Omental fat pad (tissue), 4 donors: Measurements from ENCODE around the gene DCUN1D3. TPM values are rescaled to one million over a fixed set of nuclear protein-coding genes. Genes with fewer than 3 reads are reported as not detected.

Experiments used
- ATAC-seq: fragments of 150-250 bp; one replicate; pipeline ENCODE4 v1.9.1; 2016; ENCODE audit warnings: mild to moderate bottlenecking, moderate library complexity; ENCODE audit not compliant: low FRiP score
- DNase-seq: peaks from one replicate; pipeline ENCODE4 v3.0.0-alpha.2; 2019; ENCODE audit warnings: low spot score
- total RNA-seq, 4 donors: library from RNA; depleted of rRNA; stranded (reverse); fragments of >200 nt; gene quantifications; one replicate each; pipeline ENCODE4 v1.1.0, GENCODE V29; 2016
- TF ChIP-seq, protein P1 (sequence below), 3 donors: fragments of 450-650 bp; IDR thresholded peaks; one replicate each; pipeline ENCODE4 v1.5.1; 2016 to 2017; ENCODE audit warnings: antibody characterized with exemption in 3 of 3, mild to moderate bottlenecking in 3 of 3, moderate library complexity in 2 of 3

The DCUN1D3 gene
- total RNA-seq, 4 donors from 2014 or later, result 37.4 to 103 (median 79.9) TPM

DNA sequence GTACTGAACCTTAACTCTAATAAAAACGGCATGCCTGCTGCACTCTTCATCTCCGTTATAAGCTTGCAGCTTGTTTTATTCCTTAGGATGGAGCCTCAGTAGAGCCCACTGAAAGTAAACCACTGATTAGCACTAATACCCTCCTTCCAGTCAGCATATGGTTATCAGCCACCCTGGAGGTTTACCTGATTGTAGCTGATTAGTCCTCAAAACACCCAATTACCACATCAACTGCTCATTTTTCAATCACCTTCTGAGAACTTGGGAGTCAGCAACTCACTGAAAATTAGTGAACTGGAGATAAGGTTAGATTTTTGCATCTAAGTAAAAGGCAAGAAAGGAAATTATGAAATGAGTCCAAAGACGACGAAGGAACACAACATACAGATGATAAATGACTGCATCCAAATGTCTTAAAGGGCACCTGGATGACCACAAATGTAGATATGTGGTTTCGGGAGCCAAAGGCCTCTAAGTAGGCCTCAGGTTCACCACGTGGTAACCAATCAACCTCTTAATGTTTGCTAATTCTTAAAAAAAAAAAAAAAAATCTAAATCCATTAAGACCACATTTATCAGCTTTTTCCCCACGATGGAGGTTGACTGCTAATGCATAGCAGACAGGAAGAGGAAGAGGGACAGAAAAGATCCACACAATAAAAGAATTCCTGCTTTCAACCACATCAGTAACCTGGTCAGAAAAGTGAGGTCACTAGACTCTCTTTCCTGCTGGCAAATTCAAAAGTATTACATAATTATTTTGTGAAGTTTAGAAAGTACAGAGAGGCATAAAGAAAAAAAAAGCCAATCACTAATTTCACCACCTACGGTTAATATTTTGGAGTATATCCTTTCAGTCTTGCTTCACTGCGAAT lies 28.0 kb downstream of the DCUN1D3 start:
- no peak for ATAC-seq
- TF ChIP-seq, protein P1, sequence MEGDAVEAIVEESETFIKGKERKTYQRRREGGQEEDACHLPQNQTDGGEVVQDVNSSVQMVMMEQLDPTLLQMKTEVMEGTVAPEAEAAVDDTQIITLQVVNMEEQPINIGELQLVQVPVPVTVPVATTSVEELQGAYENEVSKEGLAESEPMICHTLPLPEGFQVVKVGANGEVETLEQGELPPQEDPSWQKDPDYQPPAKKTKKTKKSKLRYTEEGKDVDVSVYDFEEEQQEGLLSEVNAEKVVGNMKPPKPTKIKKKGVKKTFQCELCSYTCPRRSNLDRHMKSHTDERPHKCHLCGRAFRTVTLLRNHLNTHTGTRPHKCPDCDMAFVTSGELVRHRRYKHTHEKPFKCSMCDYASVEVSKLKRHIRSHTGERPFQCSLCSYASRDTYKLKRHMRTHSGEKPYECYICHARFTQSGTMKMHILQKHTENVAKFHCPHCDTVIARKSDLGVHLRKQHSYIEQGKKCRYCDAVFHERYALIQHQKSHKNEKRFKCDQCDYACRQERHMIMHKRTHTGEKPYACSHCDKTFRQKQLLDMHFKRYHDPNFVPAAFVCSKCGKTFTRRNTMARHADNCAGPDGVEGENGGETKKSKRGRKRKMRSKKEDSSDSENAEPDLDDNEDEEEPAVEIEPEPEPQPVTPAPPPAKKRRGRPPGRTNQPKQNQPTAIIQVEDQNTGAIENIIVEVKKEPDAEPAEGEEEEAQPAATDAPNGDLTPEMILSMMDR (IDR thresholded peaks at IDR 0.05), result no peak

DNA sequence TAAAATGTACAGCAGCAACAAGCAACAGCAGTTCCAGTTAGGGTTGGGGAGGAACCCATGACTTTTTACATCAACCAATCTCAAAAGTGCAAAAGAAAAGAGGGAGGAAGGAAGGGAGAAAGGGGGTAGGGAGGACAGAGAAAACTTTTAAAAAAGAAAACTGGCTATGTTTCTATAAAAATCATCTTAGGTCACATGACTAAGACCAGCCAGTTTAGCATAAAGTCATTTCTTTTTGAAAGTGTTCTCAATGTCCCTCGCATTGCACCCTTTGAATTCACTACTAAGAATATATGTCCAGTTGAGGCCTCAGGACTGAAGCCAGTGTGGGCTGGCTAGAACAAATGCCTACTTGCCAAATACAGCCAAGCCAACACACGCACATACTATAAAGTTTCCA lies 28.9 kb downstream of the DCUN1D3 start:
- TF ChIP-seq, protein P1 (IDR thresholded peaks at IDR 0.05), result no peak
- ATAC-seq, result no peak
- DNase-seq, result no peak

More for the DNA sequence above, 28.0 kb downstream of the DCUN1D3 start:
- no peak for DNase-seq

DNA sequence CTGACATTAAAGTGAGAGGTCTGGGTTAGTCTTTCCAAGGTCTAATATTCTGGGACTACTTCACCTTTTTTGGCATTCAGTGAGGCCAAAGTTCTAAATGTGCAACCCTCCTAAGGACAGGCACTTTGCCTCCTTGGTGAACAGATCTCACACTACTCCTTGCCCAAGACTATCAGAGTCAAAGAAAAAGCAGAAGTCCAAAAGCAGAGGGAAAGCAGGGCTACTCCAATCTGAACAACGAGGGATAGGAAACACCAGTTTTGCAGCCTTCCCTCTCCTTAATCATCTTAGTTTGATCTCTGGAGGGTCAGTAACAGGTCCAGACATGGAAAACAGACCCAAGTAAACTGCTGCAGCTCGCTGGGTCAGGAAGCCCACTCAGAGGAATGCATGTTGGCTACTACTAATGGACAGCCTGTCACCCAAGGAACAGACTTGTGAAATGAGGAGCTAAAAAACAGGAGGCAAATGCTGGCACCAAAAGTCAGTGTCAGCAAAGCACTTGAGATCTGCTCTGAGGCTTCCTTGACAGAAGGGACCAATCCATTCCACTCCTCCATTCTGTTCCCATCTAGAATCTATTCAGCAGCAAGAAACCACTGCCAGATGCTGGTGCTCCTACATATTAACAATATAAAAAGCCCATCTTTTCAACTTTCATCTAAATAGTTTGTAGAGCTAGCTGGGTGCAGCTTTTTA lies 29.9 kb downstream of the DCUN1D3 start:
- no peak for ATAC-seq
- TF ChIP-seq, protein P1 (IDR thresholded peaks at IDR 0.05), result no peak
- DNase-seq, result no peak

DNA sequence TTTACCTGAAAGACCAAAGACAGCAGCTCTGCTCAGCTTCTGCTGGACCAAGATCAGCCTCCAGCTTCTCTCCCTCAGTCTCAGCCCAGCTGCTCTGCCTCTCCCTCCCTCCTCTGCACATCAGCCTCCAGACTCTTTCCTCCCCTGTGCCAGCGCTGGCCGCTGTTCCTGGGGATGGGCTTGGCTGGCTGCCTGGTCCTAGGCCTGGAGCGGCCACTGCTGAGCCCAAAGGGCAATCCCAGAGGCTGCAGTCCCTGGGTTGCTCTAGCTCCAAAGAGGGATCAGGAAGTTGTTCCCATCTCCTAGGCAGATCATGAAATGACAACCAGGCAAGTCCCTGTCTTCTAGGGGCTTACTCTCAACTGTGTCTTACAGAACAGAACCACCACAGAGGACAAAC lies 31.3 kb downstream of the DCUN1D3 start:
- no peak for DNase-seq
- TF ChIP-seq, protein P1 (IDR thresholded peaks at IDR 0.05), result no peak
- ATAC-seq, result peak; percentile 67

DNA sequence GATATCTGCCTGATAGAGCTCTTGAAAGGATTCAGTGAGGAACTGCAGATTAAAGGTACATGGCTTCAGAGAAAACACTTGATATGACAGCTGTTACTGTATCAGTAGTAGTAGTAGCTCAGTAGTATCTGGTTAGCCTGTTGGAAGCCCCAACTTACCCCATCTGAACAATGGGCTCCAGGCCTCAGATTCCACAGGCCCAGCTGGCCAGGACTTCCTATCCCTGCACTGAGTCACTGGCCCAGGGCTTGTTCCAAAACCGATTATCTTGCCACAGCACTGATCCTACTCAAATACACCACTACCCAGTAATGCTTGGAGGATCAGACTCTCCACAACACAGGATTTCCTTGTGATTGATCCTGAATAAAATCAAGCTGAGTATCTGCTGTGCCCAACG lies 32.6 kb downstream of the DCUN1D3 start:
- ATAC-seq (no peak), DNase-seq (no peak)
- TF ChIP-seq, protein P1 (IDR thresholded peaks at IDR 0.05), result no peak

DNA sequence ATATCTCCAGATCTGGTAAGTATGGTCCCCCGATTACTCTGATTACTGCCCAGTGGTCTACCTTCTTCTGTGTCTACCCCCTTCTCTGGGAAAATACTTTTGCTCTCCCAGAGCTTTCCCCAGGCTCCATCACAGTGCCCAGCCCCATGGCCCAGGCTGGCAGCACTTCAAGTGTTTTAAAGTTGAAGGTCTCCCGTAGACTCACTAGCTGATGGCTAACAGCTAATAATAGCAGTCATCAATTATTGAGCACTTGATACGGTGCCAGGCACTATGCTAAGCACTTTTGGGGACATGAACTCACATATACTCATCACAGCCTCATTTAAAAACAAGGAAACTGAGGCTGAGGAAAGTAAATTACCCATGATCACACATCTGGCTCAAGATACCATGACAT lies 33.4 kb downstream of the DCUN1D3 start:
- TF ChIP-seq, protein P1 (IDR thresholded peaks at IDR 0.05), result no peak
- ATAC-seq (no peak), DNase-seq (no peak)
